HG03097 (cell line): ENCODE results near the gene BAIAP2L1.

ENCODE experiments used
- ATAC-seq: cut with Tn5 transposase; IDR thresholded peaks from one replicate; pipeline ENCODE4 v1.9.1; 2021; ENCODE audit not compliant: unreplicated experiment, low FRiP score

BAIAP2L1 gene

GRCh38 chr7:98281757-98282606 is 118.9 kb downstream of the BAIAP2L1 start:
- peak; percentile 18 for ATAC-seq

- ATAC-seq = peak; percentile 62
Observed at GRCh38 chr7:98280791-98281756, 119.8 kb downstream of the BAIAP2L1 start, which contains the start of gene BRI3. Gene BRI3 (plus strand): TSS chr7:98281686. CDS start chr7:98281796, 110 bp downstream.

DNA sequence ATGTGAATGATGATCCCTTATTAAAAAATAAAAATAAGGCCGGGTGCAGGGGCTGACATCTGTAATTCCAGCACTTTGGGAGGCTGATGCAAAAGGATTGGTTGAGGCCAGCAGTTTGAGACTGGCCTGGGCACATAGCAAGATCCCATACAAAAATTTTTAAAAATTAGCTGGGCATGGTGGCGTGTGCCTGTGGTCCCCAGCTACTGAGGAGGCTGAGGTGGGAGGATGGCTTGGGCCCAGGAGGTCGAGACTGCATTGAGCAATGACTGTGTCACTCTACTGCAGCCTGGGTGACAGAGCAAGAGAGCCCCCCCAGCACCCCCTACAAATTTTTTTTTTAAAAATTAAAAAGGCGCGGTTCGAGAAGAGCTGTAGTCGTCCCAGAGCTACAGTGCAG is 120.6 kb downstream of the BAIAP2L1 start:
- ATAC-seq = no peak

GRCh38 chr7:98278936-98279335 is 122.0 kb downstream of the BAIAP2L1 start:
- no peak for ATAC-seq

- ATAC-seq = no peak
Observed at GRCh38 chr7:98278408-98278807, 122.5 kb downstream of the BAIAP2L1 start.

- ATAC-seq = no peak
Observed at GRCh38 chr7:98276241-98276761, 124.6 kb downstream of the BAIAP2L1 start.

GRCh38 chr7:98267303-98267702 is 133.6 kb downstream of the BAIAP2L1 start:
- ATAC-seq = no peak

DNA sequence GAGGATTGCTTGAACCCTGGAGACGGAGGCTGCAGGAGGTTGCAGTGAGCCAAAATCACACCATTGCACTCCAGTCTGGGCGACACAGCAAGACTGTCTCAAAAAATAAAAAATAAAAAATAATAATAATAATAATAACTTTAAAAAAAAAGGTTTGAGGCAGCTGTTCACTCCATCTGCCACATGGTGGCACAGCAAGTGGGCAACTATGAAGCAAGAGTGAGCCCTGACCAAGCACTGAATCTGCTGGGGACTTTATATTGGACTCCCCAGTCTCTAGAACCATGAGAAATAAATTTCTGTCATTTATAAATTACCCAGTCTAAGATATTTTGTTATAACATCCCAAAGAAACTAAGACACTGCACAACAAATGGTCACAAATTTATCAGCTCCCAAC is 134.1 kb downstream of the BAIAP2L1 start:
- ATAC-seq = no peak

GRCh38 chr7:98265841-98266271 is 135.0 kb downstream of the BAIAP2L1 start:
- no peak for ATAC-seq

- no peak for ATAC-seq
Observed at GRCh38 chr7:98257701-98258100, 143.2 kb downstream of the BAIAP2L1 start.

GRCh38 chr7:98256431-98256830 is 144.5 kb downstream of the BAIAP2L1 start:
- ATAC-seq = no peak

DNA sequence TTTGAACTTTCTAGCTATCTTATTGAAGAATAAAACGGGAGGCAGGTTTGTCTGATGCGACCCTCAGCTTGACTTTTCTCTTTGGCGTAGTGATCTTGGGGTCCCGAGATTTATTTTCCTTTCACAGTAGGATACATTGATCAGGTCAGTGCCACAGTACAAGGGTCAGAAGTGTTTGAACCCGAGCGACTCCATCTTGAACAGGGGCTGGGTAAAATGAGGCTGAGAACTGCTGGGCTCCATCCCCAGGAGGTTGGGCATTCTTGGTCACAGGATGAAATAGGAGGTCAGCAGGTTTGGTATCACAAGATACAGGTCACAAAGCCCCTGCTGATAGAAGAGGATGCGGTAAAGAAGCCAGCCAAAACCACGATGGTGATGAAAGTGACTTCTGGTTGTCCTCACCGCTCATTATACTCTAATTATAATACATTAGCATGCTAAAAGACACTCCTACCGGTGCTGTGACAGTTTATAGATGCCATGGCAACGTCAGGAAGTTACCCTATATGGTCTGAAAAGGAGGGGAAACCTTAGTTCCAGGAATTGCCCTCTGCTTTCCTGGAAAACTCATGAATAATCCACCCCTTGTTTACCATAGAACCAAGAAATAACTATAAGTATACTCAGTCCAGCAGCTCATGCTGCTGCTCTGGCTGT is 145.8 kb downstream of the BAIAP2L1 start:
- no peak for ATAC-seq

DNA sequence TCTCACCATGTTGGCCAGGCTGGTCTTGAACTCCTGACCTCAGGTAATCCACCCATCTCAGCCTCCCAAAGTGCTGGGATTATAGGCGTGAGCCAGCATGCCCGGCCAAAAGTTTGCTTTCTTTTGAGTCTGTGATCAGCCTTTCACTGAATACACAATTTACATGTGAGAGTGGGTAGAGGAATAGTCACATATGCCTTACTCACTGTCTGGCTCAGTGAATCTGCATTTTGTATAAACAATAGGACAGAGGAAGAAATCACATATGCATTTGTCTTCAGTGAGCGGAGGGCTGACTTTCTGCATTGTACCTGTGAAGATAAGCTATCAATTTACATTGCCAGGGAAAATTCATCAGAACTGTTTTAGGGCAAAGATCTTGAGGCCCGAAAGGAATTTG is 146.4 kb downstream of the BAIAP2L1 start:
- no peak for ATAC-seq

DNA sequence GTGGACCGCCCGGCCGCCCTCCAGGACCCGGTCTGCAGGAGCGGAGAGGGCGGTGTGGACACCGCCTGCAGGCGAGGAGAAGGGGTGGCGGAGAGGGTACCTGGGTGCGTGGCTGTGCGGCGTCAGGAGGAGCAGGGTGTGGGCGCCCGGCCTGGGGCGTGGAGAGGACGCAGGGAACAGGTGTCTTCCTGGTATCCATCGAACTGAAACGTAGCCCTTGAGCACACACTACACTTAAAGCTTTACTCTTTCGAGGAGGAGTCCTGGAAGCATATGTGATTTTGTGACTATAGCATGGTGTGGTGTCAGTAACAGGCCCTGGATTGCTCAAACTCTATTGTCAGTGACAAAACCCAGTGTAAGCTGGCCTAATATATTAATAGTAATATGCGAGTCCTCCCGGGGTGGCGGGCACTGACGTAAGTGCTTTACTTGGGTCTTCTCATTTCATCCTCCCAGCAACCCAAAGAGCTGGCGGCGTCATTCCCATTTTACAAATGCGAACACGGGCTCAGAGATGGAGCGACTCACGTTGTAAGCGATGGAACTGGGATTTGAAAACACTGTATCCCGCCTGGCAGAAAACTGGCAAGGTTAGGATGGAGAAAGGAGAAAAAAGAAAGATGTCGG is 148.3 kb downstream of the BAIAP2L1 start:
- peak; percentile 0 for ATAC-seq

DNA sequence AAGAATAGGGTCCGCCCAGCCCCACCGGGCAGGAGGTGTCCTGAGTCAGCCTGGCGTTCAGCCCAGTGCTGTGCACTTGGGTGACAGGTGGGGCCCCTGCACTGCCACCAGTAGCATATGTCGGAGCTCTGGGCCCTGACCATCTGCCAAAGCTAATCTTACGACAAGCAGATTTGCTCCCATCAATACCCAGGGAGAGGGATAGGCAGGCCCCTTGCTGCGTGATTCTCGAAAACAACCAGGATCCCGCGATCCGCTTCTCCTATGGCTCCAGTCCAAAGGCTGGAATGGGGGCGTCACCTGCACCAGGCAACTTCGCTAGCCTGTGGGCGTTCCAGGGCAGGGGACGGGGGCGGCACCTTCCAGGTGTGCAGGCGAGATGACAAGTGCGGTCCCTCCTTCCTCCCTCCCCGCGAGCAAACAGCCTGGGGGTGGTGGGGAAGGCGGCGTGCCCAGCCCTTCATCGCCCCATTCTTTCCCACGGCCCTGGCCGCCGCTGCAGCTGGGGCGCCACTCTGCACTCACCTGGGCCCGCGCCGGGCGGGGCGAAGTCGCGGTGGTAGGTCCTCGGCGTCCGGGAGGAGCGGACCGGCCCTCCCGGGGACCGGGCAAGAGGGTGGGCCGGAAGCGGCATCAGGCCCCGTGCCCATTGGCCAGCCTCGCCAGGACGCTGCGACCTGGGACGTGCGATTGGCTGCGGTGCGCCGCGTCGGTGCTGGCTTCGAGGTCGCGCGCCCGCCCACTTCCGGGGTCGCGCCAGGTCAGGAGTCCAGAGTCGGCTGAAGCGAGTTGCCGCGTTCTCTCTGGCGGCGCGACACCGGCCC is 149.1 kb downstream of the BAIAP2L1 start, which contains the start of gene TECPR1:
TSS of gene TECPR1 (minus strand) at position 632 of the 824 bp plus-strand sequence. CDS start 6,086 bp downstream, outside the sequence.
- ATAC-seq = peak; percentile 96

- no peak for ATAC-seq
Observed at GRCh38 chr7:98251231-98251600, 149.7 kb downstream of the BAIAP2L1 start.

GRCh38 chr7:98250789-98251188 is 150.1 kb downstream of the BAIAP2L1 start:
- no peak for ATAC-seq

DNA sequence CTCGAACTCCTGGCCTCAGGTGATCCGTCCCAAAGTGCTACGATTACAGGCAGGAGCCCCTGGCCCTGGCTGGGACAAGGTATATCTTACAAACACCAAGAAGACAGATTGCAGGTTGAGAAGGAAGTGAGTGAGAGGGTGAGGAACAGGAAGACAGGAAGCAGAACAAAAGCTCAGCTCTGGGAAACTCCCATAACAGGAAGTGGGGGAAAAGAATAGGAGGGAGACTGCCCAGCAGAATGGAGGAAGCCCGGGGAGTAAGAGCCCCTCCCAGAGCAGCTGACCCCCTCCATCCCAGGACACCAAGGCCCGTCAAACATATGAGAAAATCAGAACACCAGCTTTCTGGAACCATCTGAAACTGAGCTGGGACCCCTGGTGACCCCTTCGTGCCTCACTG is 151.8 kb downstream of the BAIAP2L1 start:
- no peak for ATAC-seq

- ATAC-seq = no peak
Observed at GRCh38 chr7:98248156-98248555, 152.7 kb downstream of the BAIAP2L1 start.
